GM19463 (cell line): ENCODE measurements around the gene CDH16.
A peak's percentile ranks its signal among the peaks of the same experiment; 100 is the strongest.
"Not testable (repeated sequence)": the region's sequence is repeated elsewhere in the genome, so short reads cannot be mapped to it uniquely, and the experiment has no call there.

Experiments
- ATAC-seq: cut with Tn5 transposase; IDR thresholded peaks from one replicate; pipeline ENCODE4 v1.9.1; 2021; ENCODE audit warnings: mild to moderate bottlenecking, moderate library complexity; ENCODE audit not compliant: unreplicated experiment

CDH16 gene

DNA sequence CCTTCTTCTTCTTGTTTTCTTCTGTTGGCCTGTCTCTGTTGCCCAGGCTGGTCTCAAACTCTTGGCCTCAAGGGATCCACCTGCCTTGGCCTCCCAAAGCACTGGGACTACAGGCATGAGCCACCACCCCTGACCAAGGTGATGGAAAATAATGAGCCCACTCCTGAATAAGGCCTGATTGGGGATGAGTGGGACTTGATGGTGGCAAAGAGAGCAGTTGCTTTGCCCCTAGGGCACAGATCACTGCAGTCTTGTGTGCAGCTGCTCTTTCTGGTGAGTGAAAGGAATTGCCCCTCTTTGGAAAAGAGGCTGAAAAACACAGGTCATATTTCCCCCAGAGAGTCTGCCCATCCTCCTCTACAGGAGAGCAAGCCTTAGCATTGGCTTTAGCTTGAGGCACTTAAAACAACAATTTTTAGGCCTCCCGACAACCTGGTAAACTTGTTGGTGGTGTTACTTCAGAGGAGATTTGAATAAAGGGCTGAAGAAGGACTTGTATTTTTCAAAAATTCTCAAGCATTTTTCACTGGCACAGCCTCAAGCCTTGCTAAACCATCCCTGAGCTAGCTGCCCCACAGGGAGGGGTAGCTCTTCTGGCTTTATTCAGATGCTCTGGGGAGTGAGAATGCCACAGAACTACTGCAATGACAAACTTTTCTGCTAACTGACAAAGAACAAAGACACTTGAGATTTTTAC is 44.5 kb downstream of the CDH16 start:
- no peak for ATAC-seq

GRCh38 chr16:66873685-66874055 is 45.0 kb downstream of the CDH16 start:
- ATAC-seq, result no peak

- ATAC-seq, result peak; percentile 80
These were observed 45.6 kb downstream of the CDH16 start for GRCh38 chr16:66872943-66873684.

GRCh38 chr16:66872559-66872942 is 46.1 kb downstream of the CDH16 start:
- ATAC-seq, result no peak

- no peak for ATAC-seq
These were observed 46.8 kb downstream of the CDH16 start for GRCh38 chr16:66871840-66872239.

- not testable (repeated sequence) for ATAC-seq
These were observed 47.3 kb downstream of the CDH16 start for GRCh38 chr16:66871363-66871762.

GRCh38 chr16:66869424-66869823 is 49.3 kb downstream of the CDH16 start:
- ATAC-seq, result no peak

DNA sequence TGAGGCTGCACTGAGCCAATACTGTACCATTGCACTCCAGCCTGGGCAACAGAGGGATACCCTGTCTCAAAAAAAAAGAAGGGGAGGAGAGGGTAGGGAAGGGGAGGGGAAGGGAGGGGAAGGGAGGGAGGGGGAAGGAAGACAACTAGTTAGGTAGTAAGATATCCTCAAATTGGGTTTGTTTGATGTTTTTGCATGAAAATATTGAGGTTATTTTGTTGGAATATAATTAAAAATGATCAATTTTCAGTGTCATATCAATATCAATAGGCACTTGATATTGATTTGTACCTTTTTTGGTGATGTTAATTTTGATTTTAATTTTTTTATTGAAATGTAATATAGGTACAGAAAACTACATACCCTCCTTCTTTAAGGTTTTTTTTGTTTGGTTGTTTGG is 55.0 kb downstream of the CDH16 start:
- no peak for ATAC-seq

- ATAC-seq, result no peak
These were observed 56.6 kb downstream of the CDH16 start for GRCh38 chr16:66862023-66862520.

DNA sequence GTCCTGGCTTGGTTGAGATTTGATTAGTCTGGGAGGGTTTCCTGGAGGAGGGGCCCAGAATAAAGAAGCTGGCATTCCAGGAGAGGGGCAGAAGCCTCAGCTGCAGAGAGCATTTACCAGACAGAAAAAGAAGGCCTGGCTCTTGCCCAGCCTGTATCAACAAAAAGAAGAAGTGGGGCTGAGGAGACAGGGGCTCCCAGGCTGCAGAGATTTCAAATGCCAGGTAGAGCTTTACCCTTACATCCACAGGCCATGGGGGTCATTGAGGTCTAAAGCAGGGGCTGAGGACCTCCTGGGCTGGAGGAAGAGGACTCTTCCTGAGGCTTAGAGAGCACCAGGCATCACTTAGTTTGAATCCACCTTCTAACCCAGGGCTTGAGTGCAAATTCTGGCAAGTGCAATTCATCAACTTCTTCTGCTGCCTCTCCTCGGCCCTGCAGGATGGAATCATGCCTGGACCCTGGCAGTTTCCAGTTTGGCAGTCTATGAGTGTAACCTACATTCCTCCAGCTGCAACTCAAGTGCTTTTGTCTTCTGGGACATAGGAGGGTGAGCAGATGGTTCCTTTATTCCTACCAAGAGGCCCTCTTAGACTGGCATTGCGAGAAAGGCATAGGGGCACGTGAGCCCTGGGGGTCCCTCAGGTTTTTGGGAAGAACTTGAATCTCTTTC is 59.2 kb downstream of the CDH16 start:
- no peak for ATAC-seq

- ATAC-seq, result peak; percentile 82
These were observed 59.8 kb downstream of the CDH16 start for GRCh38 chr16:66858740-66859396.
